IMR-90 (cell line): ENCODE measurements around the gene MBNL3. TPM values are rescaled to one million over a fixed set of nuclear protein-coding genes. Genes with fewer than 3 reads are reported as not detected.
A peak's percentile ranks its signal among the peaks of the same experiment; 100 is the strongest.

Experiments
- ATAC-seq: fragments of 200-7000 bp; cut with Tn5 transposase; 2 replicates; pipeline ENCODE4 v1.9.1; 2020; ENCODE audit warnings: low read depth, mild to moderate bottlenecking, moderate library complexity
- BruUV-seq: library from RNA; stranded (reverse); fragments of 400-500 nt; replicated peaks from 2 replicates; lab custom pipeline; 2021; lab: Mats Ljungman, UMichigan
- CTCF ChIA-PET: fragments of 300-600 bp; formaldehyde crosslinking; extraction: SDS; loops from one replicate; lab custom pipeline; 2021; ENCODE audit warnings: antibody characterized with exemption; lab: Yijun Ruan, JAX
- POLR2A ChIA-PET: fragments of 300-600 bp; sonication (Branson Sonifier 250); formaldehyde crosslinking; loops from one replicate; lab custom pipeline; 2022; ENCODE audit warnings: antibody characterized with exemption; ENCODE audit not compliant: unreplicated experiment; lab: Charles Lee
- DNase-seq: peaks from one replicate; pipeline ENCODE4 v3.0.0; 2013
- H2AFZ ChIP-seq: replicated peaks from 2 replicates; pipeline ENCODE3; 2013; ENCODE audit warnings: low read length, mild to moderate bottlenecking; ENCODE audit not compliant: poor library complexity
- H2AK5ac ChIP-seq: 2 replicates; pipeline ENCODE4 v1.6.1; 2013; ENCODE audit warnings: low read depth, low read length, inconsistent platforms
- H2AK9ac ChIP-seq: replicated peaks from 2 replicates; pipeline ENCODE3; 2013; ENCODE audit warnings: mild to moderate bottlenecking, low read depth, low read length, moderate library complexity; ENCODE audit not compliant: poor library complexity
- H2BK120ac ChIP-seq: 2 replicates; pipeline ENCODE4 v1.6.1; 2013; ENCODE audit warnings: low read depth, low read length, inconsistent platforms
- H2BK15ac ChIP-seq: 3 replicates; pipeline ENCODE4 v1.6.1; 2013; ENCODE audit warnings: low read depth, low read length, inconsistent platforms
- H2BK20ac ChIP-seq: 2 replicates; pipeline ENCODE4 v1.6.1; 2013; ENCODE audit warnings: low read depth, mild to moderate bottlenecking, inconsistent platforms, low read length, moderate library complexity
- H2BK5ac ChIP-seq: 2 replicates; pipeline ENCODE4 v1.6.1; 2013; ENCODE audit warnings: mild to moderate bottlenecking, low read depth, low read length, inconsistent platforms; ENCODE audit not compliant: poor library complexity, severe bottlenecking
- H3K14ac ChIP-seq: replicated peaks from 2 replicates; pipeline ENCODE4 v1.6.1; 2013; ENCODE audit warnings: low read depth, low read length, inconsistent platforms
- H3K18ac ChIP-seq: 2 replicates; pipeline ENCODE4 v1.6.1; 2013; ENCODE audit warnings: low read depth, low read length, control low read depth
- H3K23ac ChIP-seq: 2 replicates; pipeline ENCODE4 v1.6.1; 2013; ENCODE audit warnings: low read depth, low read length, inconsistent platforms
- H3K27ac ChIP-seq: 2 replicates; pipeline ENCODE4 v1.5.1; 2013; ENCODE audit warnings: mild to moderate bottlenecking, control low read depth, low read length; ENCODE audit not compliant: insufficient read depth
- H3K27me3 ChIP-seq: 2 replicates; pipeline ENCODE4 v1.6.1; 2013; ENCODE audit warnings: low read length; ENCODE audit not compliant: control insufficient read depth, insufficient read depth
- H3K36me3 ChIP-seq: 2 replicates; pipeline ENCODE4 v1.6.1; 2013; ENCODE audit warnings: low read length, mixed read lengths; ENCODE audit not compliant: control insufficient read depth, insufficient read depth
- H3K4ac ChIP-seq: 2 replicates; pipeline ENCODE4 v1.6.1; 2013; ENCODE audit warnings: low read depth, low read length, inconsistent platforms
- H3K4me1 ChIP-seq: 2 replicates; pipeline ENCODE4 v1.6.1; 2013; ENCODE audit warnings: low read length, mixed read lengths; ENCODE audit not compliant: control insufficient read depth, insufficient read depth
- H3K4me2 ChIP-seq: 2 replicates; pipeline ENCODE4 v1.6.1; 2013; ENCODE audit warnings: low read depth, mild to moderate bottlenecking, control low read depth, low read length, moderate library complexity
- H3K4me3 ChIP-seq: 2 replicates; pipeline ENCODE4 v1.5.1; 2013; ENCODE audit warnings: low read depth, mild to moderate bottlenecking, control low read depth, low read length, moderate library complexity; ENCODE audit not compliant: insufficient read depth
- H3K56ac ChIP-seq: 2 replicates; pipeline ENCODE4 v1.6.1; 2013; ENCODE audit warnings: low read length, inconsistent platforms; ENCODE audit not compliant: insufficient read depth; ENCODE audit errors: extremely low read depth
- H3K79me1 ChIP-seq, 2 experiments: 2 replicates each; pipeline ENCODE4 v1.6.1; 2013; ENCODE audit warnings: low read length in 2 of 2, inconsistent platforms in 1 of 2, low read depth in 1 of 2
- H3K9ac ChIP-seq: 2 replicates; pipeline ENCODE4 v1.6.1; 2013; ENCODE audit warnings: low read depth, low read length, control low read depth
- H3K9me1 ChIP-seq: 2 replicates; pipeline ENCODE4 v1.6.1; 2013; ENCODE audit warnings: low read length, inconsistent platforms; ENCODE audit not compliant: insufficient read depth
- H3K9me3 ChIP-seq: 2 replicates; pipeline ENCODE4 v1.6.1; 2013; ENCODE audit warnings: low read length; ENCODE audit not compliant: control insufficient read depth, insufficient read depth
- H4K20me1 ChIP-seq: 2 replicates; pipeline ENCODE4 v1.6.1; 2013; ENCODE audit warnings: low read length, inconsistent platforms; ENCODE audit not compliant: insufficient read depth
- H4K5ac ChIP-seq: 2 replicates; pipeline ENCODE4 v1.6.1; 2013; ENCODE audit warnings: mild to moderate bottlenecking, low read depth, low read length, control low read depth
- H4K8ac ChIP-seq, 2 experiments: 2 replicates each; pipeline ENCODE4 v1.6.1; 2013; ENCODE audit warnings: low read depth in 2 of 2, low read length in 2 of 2, control low read depth in 1 of 2, inconsistent platforms in 1 of 2
- H4K91ac ChIP-seq: 2 replicates; pipeline ENCODE4 v1.6.1; 2013; ENCODE audit warnings: low read depth, low read length, inconsistent platforms; ENCODE audit not compliant: insufficient read depth
- MAFK ChIP-seq: IDR thresholded peaks from 2 replicates; pipeline ENCODE4 v1.6.1; 2012; ENCODE audit warnings: low read depth, low read length, improper control_type of control experiment
- RFX5 ChIP-seq: IDR thresholded peaks from 2 replicates; pipeline ENCODE4 v1.8.0; 2012; ENCODE audit warnings: low read depth, mild to moderate bottlenecking, low read length, moderate library complexity
- WGBS, 2 experiments: methylation state at CpG; one replicate each; pipeline versions ENCODE4 v1.1.5 to v1.1.7; 2013; ENCODE audit warnings: missing lambda C conversion rate in 2 of 2; ENCODE audit not compliant: insufficient read length in 1 of 2; ENCODE audit errors: extremely low coverage in 2 of 2; 5-methylcytosine and 5-hydroxymethylcytosine counted together
- dilution Hi-C: fragments of 300-500 bp; cut with HindIII; formaldehyde crosslinking; loops from one replicate; pipeline ENCODE4 v1.14.3; 2018; ENCODE audit warnings: low sequenced_read_pairs; ENCODE audit not compliant: unreplicated experiment
- in situ Hi-C: fragments of 300-500 bp; cut with MboI; formaldehyde crosslinking; loops from 3 replicates; pipeline ENCODE4 v1.14.3; 2019; ENCODE audit warnings: low sequenced_read_pairs, inconsistent platforms, mixed read lengths
- intact Hi-C: fragments of 100-400 bp; cut with micrococcal nuclease; formaldehyde crosslinking; loops from 2 replicates; pipeline ENCODE4 v1.10.0; 2022
- polyA plus RNA-seq, 3 experiments: library from polyadenylated mRNA; depleted of rRNA; stranded (reverse); fragments of >200 nt; gene quantifications; 2 replicates each; pipeline ENCODE4 v1.2.3, GENCODE V29; 2012; ENCODE audit warnings: low replicate concordance in 1 of 3
- total RNA-seq: library from RNA; depleted of rRNA; stranded (reverse); fragments of >200 nt; gene quantifications from 2 replicates; pipeline ENCODE4 v1.2.3, GENCODE V29; 2012

Gene MBNL3
- total and polyA plus RNA-seq, 2 of the 4 experiments (the other 2 are of a cell fraction) = 0.32 to 1.1 TPM

DNA sequence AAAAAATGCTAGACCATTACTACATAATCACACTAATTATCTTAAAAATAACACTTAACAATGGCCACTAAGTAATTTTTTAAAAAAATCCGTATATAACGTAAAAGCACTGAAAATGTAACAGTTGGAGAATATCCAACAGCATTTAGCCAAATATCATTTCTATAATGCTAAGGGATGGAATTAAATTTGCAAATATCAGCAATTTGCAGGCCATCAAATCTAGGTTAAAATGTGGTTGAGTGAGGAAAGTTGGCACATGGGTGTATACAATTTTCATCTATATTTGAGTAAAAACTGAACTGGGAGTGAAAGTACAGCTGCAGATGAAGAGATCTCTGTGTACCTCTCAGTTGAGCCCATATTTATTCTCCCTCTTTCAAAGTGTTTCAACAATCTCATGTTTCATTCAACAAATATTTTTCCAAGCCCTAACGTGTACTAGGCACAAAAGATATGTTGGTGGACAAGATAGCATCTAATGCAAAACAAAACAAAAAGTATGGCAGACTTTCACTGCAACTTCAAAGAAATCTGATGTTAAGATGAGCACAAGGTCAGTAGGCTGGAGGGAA, 63.0 kb downstream of the MBNL3 start:
- no peak overlapping the region for H4K8ac ChIP-seq
- H2AK5ac ChIP-seq = no peak overlapping the region
- H2BK5ac ChIP-seq = no peak overlapping the region
- intact Hi-C loops (no loop called here), in situ Hi-C loops (no loop called here), dilution Hi-C loops (no loop called here)
- no peak overlapping the region for H2AFZ ChIP-seq
- BruUV-seq = no TSS peak
- H3K9ac ChIP-seq = no peak overlapping the region
- no peaks in the 10 kb centered on the region for H3K9me3 ChIP-seq
- no peaks in the 10 kb centered on the region for H3K4me1 ChIP-seq
- H3K18ac ChIP-seq = no peak overlapping the region
- ATAC-seq = no peak
- no peaks in the 10 kb centered on the region; the same call in 1 of the 2 replicates for H3K27me3 ChIP-seq
- no peak overlapping the region for H4K91ac ChIP-seq
- no peak for DNase-seq
- H2AK9ac ChIP-seq = no peak overlapping the region
- H2BK15ac ChIP-seq = no peak overlapping the region
- H3K56ac ChIP-seq = no peak overlapping the region
- no peak overlapping the region for H4K5ac ChIP-seq
- POLR2A ChIA-PET = no interaction called here
- H3K23ac ChIP-seq = no peak overlapping the region
- no peak overlapping the region for H3K4me2 ChIP-seq
- no peaks in the 10 kb centered on the region for H3K36me3 ChIP-seq
- H3K9me1 ChIP-seq = no peaks in the 10 kb centered on the region
- no peak overlapping the region for H2BK120ac ChIP-seq
- no peak for TF ChIP-seq RFX5
- peak; percentile 48; the same call in 1 of the 2 replicates for TF ChIP-seq MAFK
- H3K14ac ChIP-seq = no peak overlapping the region
- CTCF ChIA-PET = no interaction called here
- no peak overlapping the region for H3K4ac ChIP-seq
- no peak overlapping the region for H3K27ac ChIP-seq
- H3K4me3 ChIP-seq = no peak overlapping the region
- no peaks in the 10 kb centered on the region for H4K20me1 ChIP-seq
- H3K79me1 ChIP-seq = no peaks in the 10 kb centered on the region
- H2BK20ac ChIP-seq = no peak overlapping the region
- WGBS, 2 experiments = no CpG with 5 or more reads among the region's 3 CpGs
